ENCODE results near the gene C10orf71.

- TF ChIP-seq CTCF (IDR thresholded peaks at IDR 0.05) (no peak), POLR2A (IDR thresholded peaks at IDR 0.05) (no peak)
Measured at GRCh38 chr10:49254556-49255318, 44.2 kb upstream of the C10orf71 start.

Data from breast epithelium (tissue), 3 donors.